HG03159 (cell line): ENCODE results near the gene DOK6.
A peak's percentile ranks its signal among the peaks of the same experiment; 100 is the strongest.

Experiments
- ATAC-seq: cut with Tn5 transposase; IDR thresholded peaks from one replicate; pipeline ENCODE4 v1.9.1; 2021; ENCODE audit warnings: mild to moderate bottlenecking, moderate library complexity; ENCODE audit not compliant: unreplicated experiment

Gene DOK6

DNA sequence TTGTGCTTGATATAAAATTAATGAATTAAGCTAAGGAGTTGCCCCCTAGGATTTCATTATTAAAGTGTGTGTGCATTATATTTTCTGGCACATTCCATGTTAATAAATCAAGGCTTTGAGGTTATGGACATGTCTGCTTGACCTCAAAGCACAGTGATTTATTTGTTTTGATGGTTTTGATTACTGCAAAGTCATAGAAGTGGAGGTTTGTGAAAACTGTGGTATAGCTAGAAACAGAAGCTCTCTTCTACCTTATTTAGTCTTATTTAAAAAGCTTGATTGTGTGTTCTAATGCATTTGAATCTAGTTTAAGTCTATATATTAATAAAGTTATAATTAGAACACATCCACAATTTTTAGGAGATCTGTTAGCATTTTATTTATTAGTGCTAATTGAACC, 32.2 kb downstream of the DOK6 start:
- ATAC-seq = no peak

DNA sequence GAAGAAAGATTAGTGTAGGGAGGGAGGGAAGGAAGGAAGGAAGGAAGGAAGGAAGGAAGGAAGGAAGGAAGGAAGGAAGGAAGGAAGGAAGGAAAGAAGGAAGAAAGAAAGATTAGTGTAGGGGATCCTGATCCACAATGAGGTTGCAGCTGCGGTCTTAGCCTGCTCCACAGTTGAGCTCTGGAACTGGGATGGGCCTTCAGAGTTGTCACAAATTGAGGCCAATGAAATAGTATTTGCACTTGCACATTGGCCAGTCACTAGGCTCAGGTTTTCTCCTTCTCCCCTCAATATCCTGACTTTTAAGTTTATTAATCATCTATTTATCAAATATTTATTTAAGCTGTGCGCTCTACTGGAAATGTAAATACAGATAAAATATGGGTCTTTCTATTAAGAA, 34.3 kb downstream of the DOK6 start:
- ATAC-seq = no peak

DNA sequence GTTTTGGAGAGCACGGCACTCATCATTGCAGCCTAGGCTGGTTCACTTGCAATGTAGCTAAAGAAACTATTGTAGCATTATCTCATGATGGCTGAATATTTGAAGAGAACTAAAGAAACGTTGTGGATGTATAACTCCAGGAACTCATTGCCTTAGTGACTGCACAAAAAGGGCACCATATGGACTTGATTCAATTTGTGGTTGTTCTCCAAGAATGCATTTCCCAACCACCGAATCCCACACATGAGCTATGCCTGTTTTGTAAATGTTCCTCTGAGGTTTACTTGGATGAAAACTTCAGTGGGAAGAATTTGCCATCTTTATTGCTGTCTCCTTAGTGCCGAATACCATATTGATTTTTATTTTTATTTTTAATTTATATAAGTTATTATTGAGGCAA, 43.5 kb downstream of the DOK6 start:
- no peak for ATAC-seq

DNA sequence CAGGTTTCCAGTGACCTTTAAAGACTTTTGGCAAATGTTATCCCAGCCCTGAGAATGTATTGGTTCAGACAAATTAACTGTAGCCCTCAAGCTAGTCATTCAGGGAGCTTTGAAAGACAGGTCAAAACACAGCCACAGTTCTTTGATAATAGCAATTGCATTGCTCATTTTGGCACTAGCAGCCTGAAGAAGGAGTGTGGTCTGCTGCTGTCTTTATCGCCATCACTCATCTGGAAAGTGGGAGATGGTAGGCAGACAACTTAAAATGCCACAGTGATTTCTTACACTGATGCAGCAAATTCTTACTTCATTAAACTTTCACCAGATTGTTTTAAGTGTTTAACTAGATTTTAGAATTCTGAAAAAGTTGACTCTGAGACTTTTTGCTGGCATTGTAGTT, 47.2 kb downstream of the DOK6 start:
- ATAC-seq = no peak

DNA sequence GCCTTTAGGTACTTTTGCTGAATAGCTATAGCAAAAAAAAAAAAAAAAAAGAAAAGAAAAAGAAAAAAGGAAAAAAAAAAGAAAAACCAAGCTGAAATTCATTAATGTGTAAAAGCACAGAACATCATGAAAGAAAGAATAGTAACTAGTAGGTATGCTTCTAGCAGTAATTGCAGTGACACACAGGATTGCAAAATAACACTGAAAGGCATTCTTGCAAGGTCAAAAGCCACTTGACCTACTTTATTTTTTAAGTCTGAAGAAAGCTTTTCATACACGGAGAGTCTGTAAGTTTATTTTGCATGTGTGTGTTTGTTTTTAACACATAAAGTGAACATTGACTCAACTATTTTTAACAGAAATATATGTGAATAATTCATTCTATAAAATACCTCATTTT, 54.4 kb downstream of the DOK6 start:
- no peak for ATAC-seq

DNA sequence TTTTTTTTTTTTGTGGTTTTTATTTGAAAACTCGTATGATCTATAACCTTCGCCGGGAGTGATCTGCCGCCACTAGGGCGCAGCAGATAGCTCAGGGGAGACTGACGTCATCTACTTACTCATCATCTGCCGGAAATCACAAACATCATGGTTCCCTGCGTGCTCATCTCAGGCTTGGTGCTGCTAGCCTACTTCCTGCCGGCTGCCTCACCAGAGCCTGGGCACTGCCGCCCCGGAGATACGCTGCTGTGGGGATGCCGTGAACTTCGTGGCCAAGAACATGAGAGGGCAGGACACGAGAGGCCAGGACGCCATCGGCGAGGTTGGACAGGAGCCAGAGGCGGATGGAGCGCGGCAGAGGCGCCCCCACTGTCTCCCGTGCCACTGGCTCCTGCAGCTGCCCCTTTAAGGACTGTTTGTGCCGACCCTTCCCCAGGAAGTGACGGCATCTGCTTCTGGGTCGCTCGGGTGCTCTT, 68.8 kb downstream of the DOK6 start:
- ATAC-seq = no peak

DNA sequence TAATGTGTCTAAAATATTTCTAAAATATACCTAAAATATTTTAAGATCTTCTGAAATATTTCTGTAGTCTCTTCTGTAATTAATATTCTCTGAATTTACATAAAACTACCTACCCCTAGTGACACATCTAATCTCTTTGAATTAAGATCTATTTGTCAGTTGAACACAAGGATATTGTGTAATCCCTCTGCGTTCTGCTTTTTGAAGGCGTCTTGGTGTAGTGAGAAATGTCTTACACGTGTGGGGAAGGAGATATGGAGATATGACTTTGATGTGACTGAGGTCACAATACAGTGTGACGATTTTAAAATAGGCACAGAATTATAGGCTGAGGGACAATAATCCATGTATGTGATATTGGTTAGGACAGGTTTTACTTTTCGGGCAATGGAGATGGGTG, 79.8 kb downstream of the DOK6 start:
- ATAC-seq = no peak

DNA sequence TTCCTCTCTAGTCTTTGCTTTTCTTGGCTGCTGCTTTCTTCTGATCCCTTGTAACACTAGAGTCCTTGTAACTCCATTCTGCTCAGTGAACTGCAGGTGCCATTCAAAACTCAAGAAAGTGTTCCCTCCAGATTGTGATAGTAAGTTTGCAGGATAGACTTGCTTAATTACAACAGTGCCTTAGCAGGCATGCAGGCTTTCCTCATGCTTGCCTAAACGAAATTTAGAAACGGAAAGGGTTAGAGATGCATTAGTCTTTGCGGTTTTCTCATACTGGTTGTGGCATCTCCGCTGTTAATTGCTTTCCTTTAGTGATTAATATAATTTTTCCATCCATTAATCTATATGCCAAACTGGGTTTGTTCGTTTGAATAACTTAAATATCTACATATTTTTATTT, 82.9 kb downstream of the DOK6 start:
- ATAC-seq = no peak

DNA sequence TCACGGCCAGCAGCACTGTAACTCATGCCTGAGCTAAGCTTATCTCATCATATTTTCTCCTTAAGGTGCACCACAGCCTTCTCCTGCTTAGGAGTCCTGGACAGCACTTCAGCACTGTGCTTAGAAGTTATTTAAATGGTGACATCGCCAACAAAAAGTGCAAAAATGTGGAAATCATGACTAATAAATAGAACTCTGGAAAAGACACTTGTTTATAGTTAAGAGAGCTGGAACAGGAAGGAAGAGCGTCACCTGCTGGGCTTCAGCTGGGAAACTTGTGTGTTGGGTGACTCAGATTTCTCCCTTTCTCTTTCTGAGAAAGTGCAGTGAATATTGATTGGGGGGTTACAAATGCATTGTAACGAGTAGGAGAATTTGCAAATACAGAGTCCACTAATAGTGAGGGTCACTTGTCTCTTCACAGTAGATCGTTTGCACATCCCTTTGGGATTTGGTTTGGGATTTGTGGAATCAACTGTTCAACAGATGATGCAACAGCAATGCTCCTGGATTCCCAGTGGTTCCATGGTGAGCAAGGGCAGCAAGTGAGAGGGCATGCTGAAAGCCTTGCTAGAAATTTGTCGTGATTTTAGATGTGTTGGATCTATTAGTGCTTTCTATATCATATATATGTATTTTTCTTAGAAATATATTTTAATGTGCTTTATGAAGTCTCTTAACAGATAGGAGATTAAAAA, 84.2 kb downstream of the DOK6 start:
- ATAC-seq = no peak

DNA sequence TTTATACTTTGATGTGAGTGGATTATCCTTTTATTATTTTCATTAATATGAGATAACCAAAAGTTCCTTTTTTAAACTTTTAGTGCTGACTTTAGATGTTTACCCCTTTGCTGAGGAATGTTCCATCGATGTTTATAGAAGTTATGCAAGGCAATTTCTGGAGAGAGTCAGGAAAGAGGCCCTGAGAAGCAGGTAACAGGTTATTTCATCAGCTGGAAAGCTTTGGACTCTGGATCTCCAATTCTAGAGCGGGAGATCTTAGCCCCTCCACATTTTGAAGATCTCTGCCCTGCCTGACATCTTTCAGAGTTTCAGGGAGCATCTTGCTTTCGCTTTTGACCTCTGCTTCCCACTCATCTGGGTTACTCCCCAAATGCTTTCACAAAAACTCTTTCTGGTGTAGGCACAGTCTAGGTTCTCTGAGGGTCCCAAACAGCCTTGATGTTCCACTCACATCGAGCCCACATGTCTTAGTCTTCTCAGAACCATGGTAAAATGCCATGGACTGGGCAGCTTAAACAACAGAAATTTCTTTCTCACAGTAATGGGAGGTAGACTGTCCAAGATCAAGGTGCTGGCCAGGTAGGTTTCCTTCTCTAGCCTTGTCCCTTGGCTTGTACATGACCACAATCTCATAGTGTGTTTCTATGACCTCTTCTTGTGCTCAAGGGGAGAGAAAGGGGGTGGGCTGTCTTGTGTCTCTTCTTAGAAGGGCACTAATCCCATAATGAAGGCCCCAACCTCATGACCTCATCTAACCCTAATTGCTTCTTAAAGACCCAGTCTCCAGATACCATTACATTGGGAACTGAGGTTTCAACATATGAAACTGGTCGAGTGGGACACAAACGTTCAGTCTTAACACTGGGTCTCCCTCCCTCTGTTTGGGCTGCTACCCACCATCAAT, 87.1 kb downstream of the DOK6 start:
- no peak for ATAC-seq

DNA sequence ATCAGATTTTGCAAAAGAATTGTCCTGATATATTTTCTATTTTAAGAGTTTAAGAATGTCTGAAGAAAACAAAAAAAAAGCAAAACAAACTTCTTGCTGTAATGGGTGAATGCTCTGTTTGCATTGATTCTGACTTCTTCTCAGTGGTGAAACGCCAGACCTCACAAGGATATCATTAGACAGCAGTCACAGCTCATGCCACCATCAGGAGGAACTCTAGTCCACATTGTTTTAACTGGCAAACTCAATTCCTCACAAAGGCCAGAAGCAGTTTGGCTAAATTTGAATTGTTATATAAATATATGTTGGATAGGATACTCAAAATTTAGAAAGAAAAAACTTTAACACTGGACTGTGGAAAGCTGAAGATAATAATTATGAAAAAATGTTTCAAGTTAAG, 89.4 kb downstream of the DOK6 start:
- no peak for ATAC-seq

DNA sequence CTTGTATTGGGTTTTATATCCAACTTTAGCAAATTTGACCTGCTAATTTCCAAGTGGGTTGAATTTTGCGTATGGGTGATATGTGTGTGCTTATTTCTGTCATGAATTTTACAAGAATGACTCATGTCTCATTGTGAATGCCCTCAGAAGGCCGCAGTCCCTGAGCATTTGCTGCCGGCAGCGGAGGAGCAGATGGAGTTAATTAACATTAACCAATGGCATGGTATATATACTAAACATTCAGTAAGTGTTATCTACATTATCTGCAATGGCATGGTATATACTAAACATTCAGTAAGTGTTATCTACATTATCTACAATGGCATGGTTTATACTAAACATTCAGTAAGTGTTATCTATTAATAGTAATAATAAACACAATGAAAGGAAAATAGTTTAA, 90.1 kb downstream of the DOK6 start:
- ATAC-seq = no peak

DNA sequence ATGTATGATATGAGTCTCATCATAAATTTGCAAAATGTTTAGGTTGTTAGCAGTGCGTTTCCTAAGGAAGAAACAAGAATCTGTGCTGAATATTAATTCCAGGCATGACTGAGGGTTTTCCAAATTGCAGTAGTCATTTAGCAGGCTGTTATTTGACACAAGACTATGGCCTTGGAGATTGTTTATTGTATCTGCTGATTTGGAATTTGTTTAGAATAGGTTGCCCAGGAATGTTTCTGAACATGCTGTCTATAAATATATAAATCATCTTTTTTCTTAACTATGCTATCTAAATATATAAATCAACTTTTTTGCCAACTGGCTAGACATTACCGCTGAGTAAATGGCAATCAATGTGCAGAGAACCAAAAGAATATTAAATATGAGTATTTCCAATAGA, 90.9 kb downstream of the DOK6 start:
- ATAC-seq = no peak

DNA sequence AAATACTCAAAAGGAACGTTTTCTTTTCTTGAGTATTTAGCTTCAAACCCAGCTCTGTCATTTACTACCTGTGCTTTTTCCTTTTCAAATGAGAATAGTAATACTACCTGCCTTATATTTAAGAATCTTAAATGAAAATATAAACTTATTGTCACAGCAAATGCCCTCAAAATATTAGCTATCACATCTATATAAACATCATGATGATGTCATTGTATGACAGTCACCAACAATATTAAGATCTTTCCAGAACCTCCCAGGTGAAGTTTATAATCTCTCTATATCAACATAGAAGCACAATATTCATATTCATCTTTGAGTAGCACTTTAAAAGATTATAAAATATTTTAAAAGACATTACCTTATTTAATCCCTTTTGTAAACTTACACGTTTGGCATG, 92.2 kb downstream of the DOK6 start:
- no peak for ATAC-seq

DNA sequence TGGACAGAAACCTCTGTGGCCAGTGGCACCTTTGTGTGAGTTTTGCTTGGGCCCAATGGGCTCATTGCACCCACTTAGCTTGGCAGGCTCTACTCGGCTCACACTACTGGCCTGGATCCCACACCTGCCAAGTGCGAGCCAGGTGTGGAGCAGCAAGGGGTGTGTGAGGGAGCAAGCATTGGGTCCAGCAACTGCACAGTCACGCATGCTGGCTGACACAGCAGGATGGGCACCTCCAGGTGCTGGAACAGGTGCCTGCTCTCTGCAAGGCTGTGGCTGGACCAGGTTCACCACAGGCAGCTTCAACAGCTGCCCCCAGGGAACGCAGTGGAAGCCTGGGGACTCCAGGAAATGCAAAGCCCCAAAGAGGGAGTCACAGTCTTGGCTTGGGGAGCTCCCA, 94.2 kb downstream of the DOK6 start:
- ATAC-seq = no peak

DNA sequence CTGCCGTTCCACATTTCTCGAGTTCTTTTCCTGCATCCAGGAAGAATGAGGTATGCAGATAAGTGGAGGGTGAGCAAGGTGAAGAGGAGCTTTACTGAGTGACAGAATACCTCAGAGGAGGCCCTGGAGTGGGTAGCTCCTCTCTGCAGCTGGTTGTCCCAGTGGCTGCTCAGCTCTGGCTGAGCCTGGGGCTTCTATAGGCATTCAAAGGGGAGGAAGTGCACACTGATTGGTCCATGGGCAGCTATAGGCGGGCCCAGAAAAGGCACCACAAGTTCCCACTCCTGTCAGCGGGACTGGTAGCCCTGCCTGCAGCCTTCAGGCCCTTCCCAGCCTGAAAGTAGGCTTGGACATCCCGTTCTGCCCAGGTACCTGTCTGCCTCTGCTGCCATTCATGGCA, 94.7 kb downstream of the DOK6 start:
- ATAC-seq = peak; percentile 43

DNA sequence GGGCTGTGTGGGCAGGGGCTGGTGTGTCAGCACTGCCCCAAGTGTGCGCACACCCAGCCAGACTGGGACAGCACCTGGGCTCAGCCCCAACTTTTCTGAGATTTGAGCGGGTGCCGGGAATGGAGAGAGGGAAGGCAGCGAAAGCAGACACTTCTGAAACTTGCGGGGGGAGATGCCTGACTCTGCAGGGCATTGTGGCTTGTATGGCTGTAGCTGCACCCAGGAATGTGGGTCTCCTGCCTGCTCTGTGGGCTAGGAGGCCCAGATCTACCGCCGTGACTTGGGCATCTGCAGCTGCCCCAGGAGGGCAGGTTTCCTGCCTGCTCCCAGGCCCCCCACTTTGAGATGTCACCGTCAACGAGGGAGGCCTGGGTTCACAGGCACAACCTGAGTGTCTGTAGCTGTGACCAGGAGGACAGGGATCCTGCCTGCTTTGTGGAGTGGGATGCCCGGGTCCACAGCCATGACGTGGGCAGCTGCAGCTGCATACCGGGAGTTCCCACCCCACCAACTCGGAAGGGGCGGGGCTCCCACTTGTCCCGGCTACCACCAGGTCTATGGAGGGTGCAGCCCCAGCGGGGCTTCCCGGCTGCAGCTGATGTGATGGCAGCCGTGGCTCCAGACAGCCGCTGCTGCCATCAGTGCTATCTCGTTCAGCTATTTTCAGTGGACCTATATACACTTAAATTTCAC, 95.3 kb downstream of the DOK6 start:
- no peak for ATAC-seq

DNA sequence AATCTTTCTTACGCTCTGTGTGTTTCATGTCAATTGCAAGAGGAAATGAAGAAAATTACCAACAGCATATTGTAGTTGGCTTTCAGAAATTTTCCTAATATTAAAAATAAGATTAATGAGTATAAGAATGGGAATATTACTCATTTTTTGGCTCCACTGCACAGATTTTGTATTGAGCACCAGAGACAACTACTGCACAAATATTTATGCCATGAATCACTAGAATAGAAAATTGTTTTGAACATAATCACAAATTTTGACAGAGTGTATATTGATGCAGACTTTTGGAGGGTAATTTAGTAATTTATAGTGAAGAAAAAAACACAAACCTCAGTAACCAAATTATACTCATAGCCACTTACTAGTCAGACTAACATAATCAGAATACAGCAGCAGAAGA, 118.3 kb downstream of the DOK6 start:
- ATAC-seq = no peak

DNA sequence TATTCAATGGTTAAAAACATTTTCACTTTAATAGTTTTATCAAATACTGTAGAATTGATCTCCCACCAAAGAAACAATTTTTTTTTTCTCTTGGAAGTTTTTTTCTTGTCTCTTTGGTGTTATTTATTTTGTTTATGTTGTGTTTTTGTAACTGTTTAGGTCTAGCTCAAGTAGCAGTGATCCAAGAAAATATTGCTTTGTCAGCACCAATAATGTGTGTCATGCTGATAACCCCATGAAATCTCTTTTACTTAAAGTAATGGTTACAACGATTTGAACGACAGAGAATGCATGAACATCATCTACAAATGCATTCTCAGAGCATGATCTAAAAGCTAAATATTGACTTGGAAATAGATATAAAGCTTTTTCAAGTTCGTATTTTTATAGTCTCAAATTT, 122.9 kb downstream of the DOK6 start:
- no peak for ATAC-seq

DNA sequence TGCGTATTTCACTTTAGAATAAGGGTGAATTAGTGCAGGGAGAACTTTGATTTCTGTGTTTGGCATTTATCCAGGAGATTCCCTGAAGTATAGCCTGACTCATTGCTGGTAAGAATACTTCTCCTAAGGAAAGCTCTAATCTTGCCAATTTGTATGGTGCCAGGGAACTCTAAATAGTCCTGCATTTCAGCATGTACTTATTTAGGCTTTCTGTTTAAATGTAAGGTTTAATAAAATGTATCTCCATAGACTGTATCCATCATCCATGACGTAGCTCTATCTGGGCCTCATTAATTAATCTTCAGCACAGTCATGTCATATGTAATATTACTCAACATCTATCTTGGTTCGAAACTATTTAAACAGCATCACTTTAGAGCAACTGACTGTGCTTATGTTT, 127.7 kb downstream of the DOK6 start:
- ATAC-seq = no peak

DNA sequence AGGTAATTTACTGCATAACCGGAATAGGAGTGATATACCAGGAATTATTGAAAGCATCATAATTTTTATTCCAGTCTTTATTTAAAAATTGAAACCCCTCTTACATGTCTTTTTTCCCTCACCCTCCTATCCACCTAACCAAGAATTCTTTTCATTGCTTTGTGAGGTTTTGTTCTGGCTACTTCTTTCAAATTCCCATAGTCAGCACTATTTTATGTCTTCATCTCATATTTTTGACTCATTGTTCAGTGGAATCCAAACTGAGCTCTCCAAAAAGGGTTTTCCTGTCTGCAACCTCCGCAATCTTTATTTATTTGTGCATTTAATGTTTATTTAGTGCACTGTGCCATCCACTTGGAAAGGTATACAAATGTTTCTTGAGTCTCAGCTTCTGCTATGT, 128.5 kb downstream of the DOK6 start:
- ATAC-seq = no peak

DNA sequence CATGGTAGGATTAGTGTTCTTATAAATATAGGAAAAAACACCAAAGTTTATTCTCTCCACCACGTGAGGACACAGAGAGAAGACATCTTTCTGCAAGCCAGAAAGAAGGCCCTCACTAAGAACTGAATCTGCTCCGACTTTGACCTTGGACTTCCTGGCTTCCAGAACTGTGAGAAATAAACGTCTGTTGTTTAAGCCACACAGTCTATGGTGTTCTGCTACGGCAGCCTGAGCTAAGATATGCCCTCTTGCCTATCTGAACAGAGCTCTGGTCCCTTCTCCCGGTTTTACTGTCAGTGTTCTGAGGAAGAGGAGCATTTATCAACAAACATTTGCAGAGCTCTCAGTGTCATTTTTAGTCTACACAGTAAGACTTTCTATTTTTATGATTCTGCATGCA, 131.3 kb downstream of the DOK6 start:
- no peak for ATAC-seq
